Nephron progenitor cell (in vitro differentiated cells): ENCODE measurements around the gene EFHD1.

Experiments used
- DNase-seq: peaks from one replicate; pipeline ENCODE4 v3.0.0; 2021
- H3K27ac Mint-ChIP-seq: 2 replicates; pipeline ENCODE4 v1.8.0; 2021; ENCODE audit warnings: mild to moderate bottlenecking, moderate library complexity, mixed read lengths
- H3K27me3 Mint-ChIP-seq: 2 replicates; pipeline ENCODE4 v1.8.0; 2021; ENCODE audit warnings: mild to moderate bottlenecking, low read depth, mixed read lengths; ENCODE audit not compliant: poor library complexity
- H3K36me3 Mint-ChIP-seq: 2 replicates; pipeline ENCODE4 v1.8.0; 2021; ENCODE audit warnings: low read depth, mixed read lengths
- H3K4me1 Mint-ChIP-seq: 2 replicates; pipeline ENCODE4 v1.8.0; 2021; ENCODE audit warnings: mixed read lengths
- H3K4me3 Mint-ChIP-seq: 2 replicates; pipeline ENCODE4 v1.8.0; 2021; ENCODE audit warnings: mild to moderate bottlenecking, moderate library complexity, mixed read lengths
- H3K9me3 Mint-ChIP-seq: 2 replicates; pipeline ENCODE4 v1.8.0; 2021; ENCODE audit warnings: mild to moderate bottlenecking, moderate library complexity, mixed read lengths
- TF ChIP-seq, protein P1 (sequence below): fragments of 200-600 bp; sonication (generic); IDR thresholded peaks from 2 replicates; pipeline ENCODE4 v1.5.0; 2021; ENCODE audit warnings: antibody characterized with exemption

Gene EFHD1

DNA sequence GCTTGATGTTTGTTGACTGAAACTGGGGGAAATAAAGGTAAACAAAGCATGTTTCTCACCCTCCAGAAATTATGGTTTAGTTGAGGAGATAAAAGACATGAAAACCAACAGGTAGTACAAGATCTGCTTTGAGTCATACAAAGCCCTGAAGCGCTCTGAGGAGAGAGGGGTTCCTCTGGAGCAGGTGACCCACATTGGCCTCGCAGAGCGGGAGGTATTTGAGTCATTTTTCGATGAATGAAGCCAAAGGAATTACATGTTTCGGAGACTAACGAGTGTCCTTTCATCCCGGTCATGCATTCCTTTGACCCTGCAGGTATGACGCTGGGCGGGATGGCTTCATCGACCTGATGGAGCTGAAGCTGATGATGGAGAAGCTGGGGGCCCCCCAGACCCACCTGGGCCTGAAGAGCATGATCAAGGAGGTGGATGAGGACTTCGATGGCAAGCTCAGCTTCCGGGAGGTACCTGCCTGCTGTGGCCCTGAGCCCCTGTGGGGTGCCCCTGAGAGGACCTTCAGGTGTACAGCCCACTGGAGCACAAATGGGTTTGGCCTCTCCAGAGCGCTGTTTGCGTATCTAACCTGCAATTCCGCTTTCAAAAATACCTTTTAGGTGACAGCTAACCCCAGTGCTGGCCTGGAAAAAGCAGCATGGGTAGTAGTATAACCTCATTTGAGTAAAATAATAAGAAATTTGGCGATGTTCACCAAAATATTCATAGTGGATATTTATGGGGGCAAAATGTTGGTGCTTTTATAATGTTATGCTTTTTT is 29.3 kb downstream of the EFHD1 start:
- no peaks in the 10 kb centered on the region for H3K9me3 Mint-ChIP-seq

GRCh38 chr2:232666051-232666805 is 32.8 kb downstream of the EFHD1 start:
- TF ChIP-seq, protein P1, sequence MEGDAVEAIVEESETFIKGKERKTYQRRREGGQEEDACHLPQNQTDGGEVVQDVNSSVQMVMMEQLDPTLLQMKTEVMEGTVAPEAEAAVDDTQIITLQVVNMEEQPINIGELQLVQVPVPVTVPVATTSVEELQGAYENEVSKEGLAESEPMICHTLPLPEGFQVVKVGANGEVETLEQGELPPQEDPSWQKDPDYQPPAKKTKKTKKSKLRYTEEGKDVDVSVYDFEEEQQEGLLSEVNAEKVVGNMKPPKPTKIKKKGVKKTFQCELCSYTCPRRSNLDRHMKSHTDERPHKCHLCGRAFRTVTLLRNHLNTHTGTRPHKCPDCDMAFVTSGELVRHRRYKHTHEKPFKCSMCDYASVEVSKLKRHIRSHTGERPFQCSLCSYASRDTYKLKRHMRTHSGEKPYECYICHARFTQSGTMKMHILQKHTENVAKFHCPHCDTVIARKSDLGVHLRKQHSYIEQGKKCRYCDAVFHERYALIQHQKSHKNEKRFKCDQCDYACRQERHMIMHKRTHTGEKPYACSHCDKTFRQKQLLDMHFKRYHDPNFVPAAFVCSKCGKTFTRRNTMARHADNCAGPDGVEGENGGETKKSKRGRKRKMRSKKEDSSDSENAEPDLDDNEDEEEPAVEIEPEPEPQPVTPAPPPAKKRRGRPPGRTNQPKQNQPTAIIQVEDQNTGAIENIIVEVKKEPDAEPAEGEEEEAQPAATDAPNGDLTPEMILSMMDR: no peak
- H3K9me3 Mint-ChIP-seq: no peaks in the 10 kb centered on the region
- peaks cover 6% of the 10 kb centered on the region for H3K27me3 Mint-ChIP-seq
- H3K4me1 Mint-ChIP-seq: peaks cover 20% of the 10 kb centered on the region
- H3K27ac Mint-ChIP-seq: no peak overlapping the region
- H3K36me3 Mint-ChIP-seq: peaks cover 24% of the 10 kb centered on the region
- no peak overlapping the region for H3K4me3 Mint-ChIP-seq
- DNase-seq: no peak

More for the DNA sequence above, 29.3 kb downstream of the EFHD1 start:
- peaks cover 27% of the 10 kb centered on the region for H3K36me3 Mint-ChIP-seq
- H3K4me1 Mint-ChIP-seq: peaks cover 8% of the 10 kb centered on the region
- no peak overlapping the region for H3K4me3 Mint-ChIP-seq
- DNase-seq: no peak
- H3K27ac Mint-ChIP-seq: no peak overlapping the region
- no peaks in the 10 kb centered on the region for H3K27me3 Mint-ChIP-seq
- TF ChIP-seq, protein P1: no peak

DNA sequence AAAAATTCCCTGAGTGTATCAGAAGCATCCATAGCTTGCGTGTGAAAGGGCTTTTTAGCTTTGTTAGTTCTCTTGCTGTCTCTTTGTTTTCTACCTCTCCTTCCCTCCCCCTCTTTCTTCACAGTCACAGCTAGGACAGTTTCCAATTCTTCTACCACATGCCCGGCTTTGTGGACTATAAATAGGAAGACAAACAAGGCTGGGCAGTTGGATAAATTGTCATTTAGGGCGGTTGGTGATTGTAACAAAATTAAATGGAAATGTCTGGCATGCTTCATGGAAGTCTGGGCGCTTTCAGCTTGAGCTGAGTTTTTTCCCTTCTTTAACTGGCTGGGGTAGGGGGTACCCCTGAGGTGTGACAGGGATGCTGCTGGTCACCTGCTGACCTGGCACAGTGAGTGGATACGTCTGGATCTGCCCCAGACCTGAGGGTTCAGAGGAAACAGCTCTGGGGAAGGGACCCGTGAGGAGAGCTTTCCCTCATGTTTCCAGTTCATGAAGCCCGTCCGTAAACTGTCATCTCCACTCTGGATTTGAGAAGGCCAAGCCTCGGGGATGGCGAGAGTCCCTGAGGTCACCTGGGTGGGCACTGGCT is 34.7 kb downstream of the EFHD1 start:
- DNase-seq: no peak
- Mint-ChIP-seq H3K4me1 (peaks cover 12% of the 10 kb centered on the region), H3K36me3 (peaks cover 21% of the 10 kb centered on the region), H3K27ac (peak overlapping the region; percentile 6), H3K27me3 (peaks cover 6% of the 10 kb centered on the region), H3K4me3 (no peak overlapping the region), H3K9me3 (no peaks in the 10 kb centered on the region)
- TF ChIP-seq, protein P1: no peak

GRCh38 chr2:232668805-232669444 is 35.5 kb downstream of the EFHD1 start:
- no peak overlapping the region for H3K4me3 Mint-ChIP-seq
- TF ChIP-seq, protein P1: peak; percentile 21
- H3K27me3 Mint-ChIP-seq: peaks cover 7% of the 10 kb centered on the region
- peak; percentile 21 for DNase-seq
- H3K4me1 Mint-ChIP-seq: peaks cover 12% of the 10 kb centered on the region
- no peak overlapping the region for H3K27ac Mint-ChIP-seq
- H3K36me3 Mint-ChIP-seq: peaks cover 21% of the 10 kb centered on the region
- H3K9me3 Mint-ChIP-seq: no peaks in the 10 kb centered on the region

GRCh38 chr2:232672588-232672987 is 39.2 kb downstream of the EFHD1 start:
- TF ChIP-seq, protein P1: no peak
- Mint-ChIP-seq H3K27me3 (peaks cover 13% of the 10 kb centered on the region), H3K36me3 (peaks cover 38% of the 10 kb centered on the region), H3K4me1 (peaks cover 12% of the 10 kb centered on the region), H3K9me3 (no peaks in the 10 kb centered on the region), H3K27ac (no peak overlapping the region), H3K4me3 (no peak overlapping the region)
- DNase-seq: no peak
